GM18498 (cell line): ENCODE measurements around the gene APCDD1.
A peak's percentile ranks its signal among the peaks of the same experiment; 100 is the strongest.
"Not testable (repeated sequence)": the region's sequence is repeated elsewhere in the genome, so short reads cannot be mapped to it uniquely, and the experiment has no call there.

Experiments used
- ATAC-seq: cut with Tn5 transposase; IDR thresholded peaks from one replicate; pipeline ENCODE4 v1.9.1; 2021; ENCODE audit warnings: mild to moderate bottlenecking, moderate library complexity; ENCODE audit not compliant: unreplicated experiment

APCDD1 gene

DNA sequence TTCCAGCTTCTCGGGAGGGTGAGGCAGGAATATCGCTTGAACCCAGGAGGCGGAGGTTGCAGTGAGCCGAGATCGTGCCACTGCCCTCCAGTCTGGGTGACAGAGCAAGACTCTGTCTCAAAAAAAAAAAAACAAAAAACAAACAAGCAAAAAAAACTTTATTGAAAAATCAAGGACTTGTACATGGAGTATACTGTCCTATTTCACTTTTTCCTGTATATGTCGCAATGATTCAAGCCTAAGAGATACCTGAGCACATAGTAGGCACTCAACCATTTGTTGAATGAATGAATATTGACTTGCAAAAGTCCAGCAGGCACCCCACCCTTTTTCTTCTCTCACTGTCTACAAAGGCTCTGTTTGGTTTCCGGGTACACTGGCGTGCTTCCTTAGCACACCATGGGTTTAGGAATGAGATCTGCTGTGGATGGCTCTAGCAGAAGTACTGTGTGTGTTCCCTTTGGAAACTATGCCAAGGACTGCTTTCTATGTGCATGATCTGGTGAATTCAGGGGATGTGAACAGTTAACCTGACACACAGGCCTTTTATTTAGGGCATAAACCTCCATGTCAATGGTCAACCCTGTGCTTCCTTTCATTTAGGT is 6.1 kb downstream of the APCDD1 start:
- ATAC-seq = no peak

DNA sequence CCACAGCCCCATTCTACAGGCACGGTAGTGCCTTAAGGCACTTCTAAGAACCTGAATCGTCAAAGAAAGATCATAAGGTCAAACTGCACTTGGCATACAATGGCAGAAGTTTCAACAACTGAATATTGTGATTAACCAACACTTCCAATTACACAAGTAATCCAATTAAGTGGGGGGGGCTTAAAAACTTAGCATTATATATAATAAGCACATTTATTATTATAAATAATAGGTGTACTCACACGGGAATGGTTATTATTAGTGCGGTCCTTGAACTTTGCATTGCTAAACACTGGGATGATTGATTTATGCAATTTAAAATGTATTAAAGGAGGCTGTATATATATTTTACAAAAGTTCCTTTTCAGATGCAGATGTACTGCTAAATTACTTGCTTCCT is 7.6 kb downstream of the APCDD1 start:
- no peak for ATAC-seq

DNA sequence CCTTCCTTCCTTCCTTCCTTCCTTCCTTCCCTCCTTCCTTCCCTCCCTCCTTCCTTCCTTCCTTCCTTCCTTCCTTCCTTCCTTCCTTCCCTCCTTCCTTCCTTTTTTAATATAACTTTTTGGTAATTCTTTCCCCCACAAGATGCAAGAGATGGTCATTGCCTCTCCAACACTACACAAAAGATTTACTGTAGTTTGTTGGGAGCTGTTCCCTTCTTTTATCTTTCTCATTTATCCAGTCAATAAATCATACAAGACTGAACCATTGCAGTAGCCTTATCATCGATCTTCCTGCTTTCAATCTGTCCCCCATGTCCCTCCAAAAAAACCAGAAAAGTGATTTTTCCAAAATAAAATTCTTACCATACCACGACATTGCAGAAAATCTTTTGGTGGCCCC is 8.2 kb downstream of the APCDD1 start:
- ATAC-seq = no peak

DNA sequence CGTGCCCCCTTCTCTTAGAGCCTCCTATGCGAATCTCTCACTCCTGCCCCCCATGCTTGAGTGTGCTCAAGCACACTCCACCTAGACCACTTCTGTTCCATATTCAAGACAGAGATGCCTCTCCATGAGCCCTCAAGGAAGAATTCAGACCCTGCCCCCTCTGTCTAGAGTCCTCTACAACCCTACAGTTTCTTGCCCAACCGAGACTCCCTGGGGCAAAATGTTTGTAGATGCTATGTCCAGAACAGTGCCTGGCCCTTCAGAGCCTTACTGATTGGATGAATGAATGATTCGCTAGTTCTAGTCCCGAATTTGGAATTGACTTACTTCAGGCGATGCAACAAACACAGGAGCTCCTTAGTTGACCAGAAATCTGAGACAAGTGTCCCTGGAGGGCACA is 8.7 kb downstream of the APCDD1 start:
- no peak for ATAC-seq

DNA sequence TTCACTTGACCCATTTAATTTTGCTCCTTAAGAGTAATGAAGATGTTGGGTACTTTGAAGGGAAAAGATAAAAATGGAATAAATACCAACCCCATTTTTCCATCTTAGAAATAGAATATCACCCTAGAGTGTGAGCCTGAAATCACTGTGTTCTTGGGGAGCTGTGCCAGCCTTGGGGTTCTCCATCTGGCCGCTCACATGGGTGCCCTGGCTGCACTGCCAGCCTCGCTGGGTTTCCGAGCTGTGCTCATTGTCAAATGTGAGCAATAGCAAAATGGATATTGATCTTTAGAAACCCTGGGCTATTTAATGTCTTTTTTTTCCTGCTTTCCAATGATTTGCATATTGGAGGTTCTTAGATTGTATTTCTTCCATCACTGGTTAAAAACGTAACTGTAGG is 9.3 kb downstream of the APCDD1 start:
- no peak for ATAC-seq

DNA sequence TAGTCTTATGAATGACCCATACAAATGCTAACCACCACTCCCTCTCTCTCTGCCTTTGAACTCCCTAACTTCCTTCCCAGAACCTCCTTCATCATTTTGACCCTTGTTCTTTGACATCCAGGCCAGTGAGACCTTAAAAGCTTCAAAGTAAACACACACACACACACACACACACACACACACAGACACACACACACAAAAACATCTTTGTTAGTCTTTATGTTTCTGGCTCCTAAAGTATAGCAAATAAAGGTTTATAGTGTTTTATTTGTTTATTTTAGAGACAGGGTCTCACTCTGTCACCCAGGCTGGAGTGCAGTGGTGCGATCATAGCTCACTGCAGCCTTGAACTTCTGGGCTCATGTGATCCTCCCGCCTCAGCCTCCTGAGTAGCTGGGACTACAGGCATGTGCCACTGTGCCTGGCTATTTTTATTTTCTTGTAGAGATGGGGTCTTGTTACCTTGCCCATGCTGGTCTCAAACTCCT is 9.8 kb downstream of the APCDD1 start:
- not testable (repeated sequence) for ATAC-seq

DNA sequence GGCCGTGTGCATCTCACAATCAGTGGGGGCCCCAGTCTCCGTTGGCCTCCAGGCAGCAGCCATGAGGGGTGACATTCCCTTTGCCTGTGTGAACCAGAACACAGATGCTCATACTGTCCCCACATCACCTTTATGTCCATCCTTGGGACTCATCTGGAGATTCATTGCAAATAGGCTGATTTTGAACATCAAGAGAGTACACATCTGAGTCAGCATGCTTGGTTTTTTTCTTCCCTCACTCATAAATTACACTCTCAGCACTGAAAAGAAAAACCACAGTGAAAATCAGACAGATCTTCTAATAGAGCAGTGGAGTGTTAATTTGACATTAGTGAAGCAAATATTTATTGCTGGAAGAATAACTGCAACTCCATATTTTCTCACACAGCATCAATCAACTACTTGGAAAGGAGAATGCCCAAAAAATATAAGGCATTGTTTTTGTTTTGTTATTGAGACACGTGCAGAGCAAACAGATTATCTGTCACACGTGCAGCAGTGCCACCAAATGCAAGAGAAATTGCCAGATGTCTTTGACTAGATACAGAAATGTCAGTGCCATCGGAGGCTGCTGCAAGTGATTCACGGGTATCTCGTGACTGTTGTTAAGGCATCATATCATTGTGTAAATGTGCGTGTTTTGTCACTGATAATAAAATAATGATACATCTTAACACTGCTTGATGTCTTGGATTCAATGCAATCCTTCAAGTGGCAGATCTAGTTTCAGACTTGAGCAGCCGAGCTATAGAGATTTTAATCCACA is 10.9 kb downstream of the APCDD1 start:
- no peak for ATAC-seq

DNA sequence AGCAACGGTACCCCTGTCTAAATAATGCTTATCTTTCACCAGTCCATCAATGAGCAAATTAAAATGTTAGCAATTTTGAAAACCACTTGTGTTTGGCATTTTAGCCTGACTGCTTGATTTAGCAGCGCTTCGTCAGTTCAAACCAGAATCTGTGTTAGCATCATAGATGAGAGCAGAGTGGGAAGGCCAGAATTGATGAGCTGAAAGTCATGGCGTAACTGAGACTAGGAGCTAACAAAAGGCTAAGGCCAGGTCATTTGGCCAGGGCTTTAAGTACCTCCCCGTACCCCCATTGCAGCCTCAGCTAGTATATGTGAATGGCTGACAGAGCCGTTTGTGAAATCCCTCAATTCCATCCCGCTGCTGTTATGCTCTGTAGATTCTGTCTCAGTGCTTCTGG is 16.0 kb downstream of the APCDD1 start:
- no peak for ATAC-seq

DNA sequence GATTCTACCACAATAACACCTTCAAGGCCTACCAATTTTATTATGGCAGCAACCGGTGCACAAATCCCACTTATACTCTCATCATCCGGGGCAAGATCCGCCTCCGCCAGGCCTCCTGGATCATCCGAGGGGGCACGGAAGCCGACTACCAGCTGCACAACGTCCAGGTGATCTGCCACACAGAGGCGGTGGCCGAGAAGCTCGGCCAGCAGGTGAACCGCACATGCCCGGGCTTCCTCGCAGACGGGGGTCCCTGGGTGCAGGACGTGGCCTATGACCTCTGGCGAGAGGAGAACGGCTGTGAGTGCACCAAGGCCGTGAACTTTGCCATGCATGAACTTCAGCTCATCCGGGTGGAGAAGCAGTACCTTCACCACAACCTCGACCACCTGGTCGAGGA is 17.1 kb downstream of the APCDD1 start:
- ATAC-seq = no peak

DNA sequence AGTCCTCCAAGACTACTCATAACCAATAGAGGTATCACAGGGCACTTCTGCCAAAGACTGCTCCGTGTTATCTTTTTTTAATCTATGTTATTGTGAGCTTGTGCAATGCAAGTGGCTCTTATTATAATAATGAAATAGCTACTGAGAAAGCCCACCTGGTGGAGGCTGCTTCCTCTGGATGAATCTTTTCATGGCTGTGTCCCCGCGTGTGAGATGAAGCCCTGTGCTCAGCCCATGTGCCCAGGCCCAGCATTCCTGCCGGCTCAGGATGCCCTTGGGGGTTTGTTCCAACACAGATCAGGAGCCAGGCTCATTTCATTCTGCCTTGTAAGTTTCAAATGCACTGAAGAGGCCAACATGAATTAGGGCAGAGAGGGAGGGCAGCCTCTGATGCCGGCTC is 18.7 kb downstream of the APCDD1 start:
- ATAC-seq = no peak

DNA sequence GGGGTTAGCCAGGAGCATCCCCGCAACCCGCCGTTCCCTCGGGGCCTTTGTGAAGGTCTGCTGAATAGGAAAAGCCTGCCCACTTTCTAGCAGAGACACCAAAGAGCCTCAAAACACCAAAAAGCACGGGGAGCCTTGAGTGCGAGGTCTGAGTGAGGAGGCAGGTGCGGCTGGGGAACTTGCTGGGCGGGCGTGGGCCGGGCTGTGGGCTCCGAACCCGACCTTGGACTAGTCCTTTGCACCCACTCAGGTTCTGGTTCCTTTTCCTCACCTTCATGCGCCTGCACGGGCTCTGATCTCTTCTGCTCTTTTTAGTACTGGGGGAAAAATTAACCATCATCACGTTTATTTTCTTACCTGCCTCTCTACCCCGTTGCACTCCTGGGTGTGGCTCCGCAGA is 19.9 kb downstream of the APCDD1 start:
- no peak for ATAC-seq

DNA sequence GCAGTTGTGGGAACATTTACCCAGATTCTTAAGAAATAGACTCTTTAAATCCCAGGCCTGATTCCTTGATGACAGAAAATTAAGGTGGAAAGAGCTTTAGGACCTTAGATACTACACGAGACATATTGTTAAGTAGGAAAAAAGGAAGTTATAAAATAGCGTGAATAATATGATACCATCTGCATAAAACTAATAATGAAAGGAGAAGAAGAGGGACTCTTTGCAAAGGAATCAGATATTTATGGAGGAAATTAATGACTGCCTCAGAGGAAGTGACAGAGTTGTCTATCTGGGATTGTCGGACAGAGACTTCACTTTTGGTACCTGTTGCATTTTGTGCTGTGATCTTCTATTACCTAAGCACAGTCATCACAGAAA is 20.8 kb downstream of the APCDD1 start:
- ATAC-seq = no peak

DNA sequence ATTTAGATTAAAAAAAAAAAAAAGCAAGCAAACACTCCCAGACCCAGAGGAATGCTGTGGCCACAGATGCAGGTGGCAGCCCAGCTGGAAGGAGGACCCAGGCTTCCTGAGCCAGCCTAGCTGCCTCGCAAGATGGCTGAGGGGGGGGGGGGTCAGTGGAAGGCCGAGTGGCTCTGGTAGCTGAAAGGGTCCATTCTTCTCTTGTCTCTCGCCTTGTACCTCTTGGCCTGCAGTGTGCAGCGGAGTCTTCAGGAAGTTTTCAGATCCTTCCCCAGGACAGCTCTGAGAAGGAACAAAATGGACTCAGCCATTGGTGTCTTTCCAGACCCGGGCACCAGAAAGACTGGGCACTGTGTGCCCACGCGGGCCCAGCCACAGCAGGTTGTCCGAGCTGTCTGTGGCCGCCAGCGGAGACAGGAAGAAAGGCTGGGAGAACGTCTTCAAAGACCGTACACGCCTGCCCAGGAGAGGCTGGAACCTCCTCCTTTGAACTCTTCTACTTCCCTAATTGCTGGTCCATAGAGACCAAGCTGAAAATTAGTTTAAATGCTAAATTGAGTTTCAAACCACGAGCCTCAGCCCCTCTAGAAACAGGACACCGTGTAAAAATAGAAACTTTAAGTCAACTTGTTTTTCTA is 21.3 kb downstream of the APCDD1 start:
- no peak for ATAC-seq

DNA sequence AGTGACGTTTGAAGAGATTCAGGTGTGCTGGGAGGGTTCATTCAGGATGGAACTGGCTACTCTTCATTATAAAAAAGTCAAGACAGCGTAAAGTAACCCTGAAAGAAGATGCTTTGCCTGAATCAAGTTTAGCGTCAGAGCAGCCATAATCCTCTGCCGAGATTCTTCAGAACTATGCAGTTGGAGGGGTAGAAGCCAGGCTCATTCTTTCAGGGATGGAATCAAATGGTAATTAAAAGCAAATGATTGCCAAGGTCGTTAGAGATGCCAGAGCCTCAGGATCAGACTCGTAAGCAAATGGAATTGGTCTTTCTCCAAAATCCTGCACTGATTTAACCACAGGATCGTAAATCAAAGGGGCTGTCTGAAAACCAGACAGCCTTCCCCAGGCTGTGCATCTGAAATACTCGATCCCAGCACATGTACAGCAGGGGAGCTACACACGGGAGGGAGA is 21.9 kb downstream of the APCDD1 start:
- ATAC-seq = no peak

DNA sequence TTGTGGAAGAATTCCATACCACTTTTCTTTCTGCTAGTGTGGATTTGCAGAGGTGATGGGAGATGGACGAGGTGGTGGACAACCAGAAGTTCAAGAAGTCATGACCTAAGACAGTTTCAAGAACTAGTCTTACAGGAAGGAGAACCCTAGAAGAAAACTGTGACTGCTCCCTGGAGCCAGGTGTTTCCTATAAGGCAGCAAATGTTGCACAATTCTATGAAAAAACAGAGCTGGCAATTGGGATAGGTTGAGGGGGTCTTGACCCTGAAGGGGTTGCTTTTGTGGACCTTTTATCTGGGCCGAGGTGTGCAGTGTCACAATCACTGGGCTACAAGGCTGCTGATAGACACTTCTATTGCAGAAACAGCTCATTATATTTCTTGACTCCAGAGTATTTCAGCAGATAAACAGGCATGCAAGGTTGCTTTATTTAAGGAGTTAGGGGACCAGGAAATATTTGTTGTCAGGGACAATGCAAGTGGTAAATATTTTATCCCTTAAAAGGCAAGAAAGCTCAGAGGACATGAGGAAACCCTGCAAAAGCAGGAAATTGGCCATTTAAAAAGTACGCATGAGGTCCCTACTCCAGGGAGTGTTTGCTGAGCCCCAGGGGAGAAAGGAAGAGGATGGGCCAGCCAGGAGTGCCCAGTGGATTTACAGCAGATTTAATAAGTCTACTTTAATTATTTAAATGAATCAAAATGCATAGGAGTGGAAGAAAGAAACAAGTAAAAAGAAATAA is 22.9 kb downstream of the APCDD1 start:
- ATAC-seq = no peak

DNA sequence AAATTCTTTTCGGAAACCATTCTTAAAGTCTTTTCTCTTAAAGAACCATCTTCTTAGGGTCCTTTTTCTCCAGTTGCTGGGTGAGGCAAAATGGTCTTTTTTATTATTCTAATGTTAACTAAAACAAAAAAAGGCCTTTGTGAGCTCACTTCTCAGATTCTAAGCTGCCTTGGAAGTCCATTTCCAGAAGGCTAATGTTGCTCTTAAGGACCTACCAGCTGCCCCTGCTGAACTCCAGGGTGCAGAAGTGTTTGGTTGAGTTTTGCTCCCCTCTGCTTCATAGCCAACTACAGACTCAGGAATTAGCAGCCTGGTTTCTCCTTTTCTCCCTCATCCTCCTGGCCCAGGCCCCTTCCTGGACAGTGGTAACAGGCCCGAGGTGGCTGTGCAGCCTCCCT is 23.4 kb downstream of the APCDD1 start:
- ATAC-seq = no peak

DNA sequence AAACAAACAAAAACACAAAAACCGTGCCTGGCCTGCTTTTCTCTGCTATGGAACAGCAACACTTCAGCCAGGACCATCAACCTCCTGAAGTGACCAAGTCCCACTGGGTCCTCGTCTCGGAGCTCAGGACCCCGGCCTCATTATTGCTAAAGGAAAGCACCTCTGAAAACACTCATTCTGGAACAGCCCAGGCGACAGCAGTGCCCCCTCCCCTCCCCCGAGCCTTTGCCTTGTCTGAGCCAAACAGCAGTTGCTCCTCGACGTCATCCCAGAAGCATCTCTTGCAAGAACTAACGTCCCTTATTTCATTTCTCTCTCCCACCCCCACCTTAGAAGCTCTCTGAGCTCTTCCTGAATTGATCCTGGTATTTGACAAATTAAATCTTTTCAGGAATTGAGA is 27.4 kb downstream of the APCDD1 start:
- ATAC-seq = no peak

DNA sequence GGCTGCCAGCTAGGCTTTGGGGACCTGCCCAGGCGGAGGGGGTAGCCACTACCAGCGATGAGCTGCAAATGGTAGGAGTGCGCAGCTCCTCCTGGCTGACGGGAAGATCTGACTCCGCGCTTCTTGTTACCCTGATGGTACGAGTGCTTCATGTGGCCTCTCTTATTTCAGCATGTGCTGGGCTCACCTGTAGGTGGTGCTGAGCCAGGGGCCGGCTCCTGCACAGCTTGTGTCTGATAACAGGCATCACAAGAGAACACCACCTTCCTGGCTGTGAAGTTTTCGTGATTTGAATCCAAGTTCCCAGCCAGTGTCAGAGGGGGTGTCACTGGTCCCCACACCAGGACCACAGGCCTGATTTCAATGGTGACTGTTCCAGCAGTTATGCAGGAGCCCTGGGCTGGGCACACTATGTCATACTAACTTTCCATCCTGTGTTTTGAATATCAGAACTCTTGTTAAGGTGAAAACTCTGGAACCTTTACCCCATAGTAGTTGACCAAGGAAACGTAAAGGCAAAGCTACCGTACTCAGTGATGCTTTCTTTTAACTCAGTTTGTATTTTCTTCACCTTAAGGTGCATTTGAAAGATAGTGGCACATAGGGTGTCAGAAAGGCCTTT is 28.0 kb downstream of the APCDD1 start:
- no peak for ATAC-seq

DNA sequence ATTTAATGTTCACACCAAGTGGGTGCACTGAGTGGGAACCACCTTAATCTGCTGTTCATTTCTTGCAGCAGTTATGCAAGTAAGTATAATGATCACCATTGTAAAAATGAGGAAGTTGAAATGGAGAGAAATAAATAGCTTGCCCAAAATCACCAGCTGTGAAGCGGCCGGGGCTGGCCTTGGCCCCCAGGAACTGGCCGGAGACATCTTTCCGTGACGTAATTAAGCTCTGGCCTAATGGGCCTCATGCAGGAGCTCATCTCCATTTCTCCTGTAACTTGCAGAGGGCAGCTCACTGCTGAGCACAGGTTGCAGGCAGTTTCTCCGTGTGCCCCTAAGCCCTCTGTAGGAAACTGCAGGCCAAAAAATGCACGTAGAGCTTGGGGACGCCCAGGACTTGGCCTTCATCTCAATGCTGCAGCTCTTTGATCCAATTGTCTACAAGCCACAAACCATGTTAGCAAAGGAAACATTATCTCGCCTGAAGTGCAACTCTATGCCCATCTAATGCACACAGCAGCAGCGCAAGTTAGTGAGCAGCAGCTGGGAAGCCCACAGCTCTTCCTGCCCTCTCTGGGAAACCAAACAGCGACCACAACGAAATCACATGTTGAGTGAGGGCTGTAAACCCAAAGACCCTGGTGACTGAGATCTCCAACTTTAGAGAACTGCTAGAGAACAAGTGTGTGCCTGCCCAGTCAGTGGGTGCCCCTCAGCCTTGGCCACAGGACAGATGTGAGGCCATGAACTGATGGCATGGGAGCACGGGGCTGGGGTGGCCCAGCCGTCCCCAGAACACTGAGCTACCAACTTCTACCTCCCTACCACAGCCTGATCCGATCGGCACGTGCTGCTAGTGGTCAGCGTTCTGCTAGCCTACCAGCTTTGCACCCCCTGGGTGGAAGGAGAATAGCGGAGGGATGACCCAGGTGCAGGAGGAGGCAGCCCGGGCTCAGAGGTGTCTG is 28.8 kb downstream of the APCDD1 start:
- ATAC-seq = peak; percentile 82

DNA sequence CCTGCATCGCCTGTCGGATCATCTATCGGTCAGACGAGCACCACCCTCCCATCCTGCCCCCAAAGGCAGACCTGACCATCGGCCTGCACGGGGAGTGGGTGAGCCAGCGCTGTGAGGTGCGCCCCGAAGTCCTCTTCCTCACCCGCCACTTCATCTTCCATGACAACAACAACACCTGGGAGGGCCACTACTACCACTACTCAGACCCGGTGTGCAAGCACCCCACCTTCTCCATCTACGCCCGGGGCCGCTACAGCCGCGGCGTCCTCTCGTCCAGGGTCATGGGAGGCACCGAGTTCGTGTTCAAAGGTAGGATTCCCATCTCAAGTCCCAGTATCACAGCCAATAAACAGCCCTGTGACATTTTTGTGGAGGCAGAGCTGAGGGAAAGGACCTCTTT is 31.0 kb downstream of the APCDD1 start:
- no peak for ATAC-seq
